ENCODE results near the gene RPS6KB2.

DNA sequence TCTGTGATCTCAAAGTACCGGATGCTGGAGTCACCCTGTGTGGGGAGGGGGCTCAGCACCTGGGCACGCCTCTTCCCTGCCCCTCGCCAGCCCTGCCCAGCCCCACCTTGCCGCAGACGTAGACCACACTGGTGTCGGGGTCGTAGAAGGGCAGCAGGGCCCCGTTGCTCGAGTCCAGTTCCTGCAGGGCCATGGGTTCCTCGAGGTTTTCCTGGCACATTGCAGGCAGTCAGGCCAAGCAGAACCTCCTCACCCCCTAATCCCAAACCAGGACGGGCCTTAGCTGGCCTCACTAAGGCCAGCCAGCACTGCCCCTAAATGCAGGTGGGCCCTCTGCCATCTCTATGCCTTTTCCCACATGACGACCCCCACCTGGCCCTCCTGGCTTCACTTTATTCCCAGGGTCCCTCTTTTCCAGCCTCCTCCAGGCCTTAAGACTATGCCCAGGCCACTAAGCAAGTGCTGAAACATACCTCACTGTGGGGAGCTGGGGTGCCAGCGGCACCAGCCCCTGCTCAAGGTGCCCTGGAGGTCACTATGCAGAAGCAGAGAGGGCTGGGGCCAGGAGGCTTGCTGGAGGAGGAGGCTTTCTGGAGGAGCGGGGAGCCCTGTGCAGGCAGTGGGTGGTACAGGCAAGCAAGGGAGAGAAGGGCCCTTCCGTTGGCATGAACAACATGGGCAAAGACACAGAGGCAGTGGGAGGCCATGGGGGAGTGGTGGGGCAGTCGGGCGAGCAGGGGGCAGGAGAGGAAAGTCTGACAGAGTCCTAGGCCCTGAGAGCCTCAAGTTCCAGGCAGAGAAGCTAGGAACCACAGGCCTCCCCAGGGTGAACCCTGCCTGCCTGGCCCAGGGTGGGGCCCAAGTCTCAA, 12.2 kb downstream of the RPS6KB2 start:
- TF ChIP-seq, protein P1, sequence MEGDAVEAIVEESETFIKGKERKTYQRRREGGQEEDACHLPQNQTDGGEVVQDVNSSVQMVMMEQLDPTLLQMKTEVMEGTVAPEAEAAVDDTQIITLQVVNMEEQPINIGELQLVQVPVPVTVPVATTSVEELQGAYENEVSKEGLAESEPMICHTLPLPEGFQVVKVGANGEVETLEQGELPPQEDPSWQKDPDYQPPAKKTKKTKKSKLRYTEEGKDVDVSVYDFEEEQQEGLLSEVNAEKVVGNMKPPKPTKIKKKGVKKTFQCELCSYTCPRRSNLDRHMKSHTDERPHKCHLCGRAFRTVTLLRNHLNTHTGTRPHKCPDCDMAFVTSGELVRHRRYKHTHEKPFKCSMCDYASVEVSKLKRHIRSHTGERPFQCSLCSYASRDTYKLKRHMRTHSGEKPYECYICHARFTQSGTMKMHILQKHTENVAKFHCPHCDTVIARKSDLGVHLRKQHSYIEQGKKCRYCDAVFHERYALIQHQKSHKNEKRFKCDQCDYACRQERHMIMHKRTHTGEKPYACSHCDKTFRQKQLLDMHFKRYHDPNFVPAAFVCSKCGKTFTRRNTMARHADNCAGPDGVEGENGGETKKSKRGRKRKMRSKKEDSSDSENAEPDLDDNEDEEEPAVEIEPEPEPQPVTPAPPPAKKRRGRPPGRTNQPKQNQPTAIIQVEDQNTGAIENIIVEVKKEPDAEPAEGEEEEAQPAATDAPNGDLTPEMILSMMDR (conservative IDR thresholded peaks at IDR 0.05; ENCODE audit: low read depth, low read length), result no peak
- no peak for TF ChIP-seq EZH2 (IDR thresholded peaks at IDR 0.05; ENCODE audit: low read length, unreplicated experiment)
- TF ChIP-seq EZH2phosphoT487 (IDR thresholded peaks at IDR 0.05; ENCODE audit: borderline replicate concordance, low read length), result no peak

Measured in PC-3 (cell line).